Measurements from ENCODE around the gene MUC12. TPM values are rescaled to one million over a fixed set of nuclear protein-coding genes. Genes with fewer than 3 reads are reported as not detected.
"Not testable (repeated sequence)": the region's sequence is repeated elsewhere in the genome, so short reads cannot be mapped to it uniquely, and the experiment has no call there.

The MUC12 gene
- 10 to 100 TPM in 1 of 4 donors, under 1 TPM in 1, not detected in 2; 0.54 to 15.1 TPM for total RNA-seq

GRCh38 chr7:100969066-100969615, at the start of gene MUC12:
Gene MUC12, plus strand, starts transcription at chr7:100969565. Its CDS starts 58 bp downstream, at chr7:100969623.
- ATAC-seq: no peak
- no peak within 1 kb of the TSS for H3K4me3 ChIP-seq
- H3K27ac ChIP-seq: no peak within 1 kb of the TSS
- no peak for TF ChIP-seq POLR2AphosphoS5 (IDR thresholded peaks at IDR 0.05)
- TF ChIP-seq POLR2A (IDR thresholded peaks at IDR 0.05): no peak
- TF ChIP-seq EP300 (IDR thresholded peaks at IDR 0.05): no peak
- TF ChIP-seq CTCF (IDR thresholded peaks at IDR 0.05): no peak
- peaks cover 0 to 19% (median 11%) of the 10 kb centered on the region in 3 donors for H3K4me1 ChIP-seq
- H3K36me3 ChIP-seq: no peaks in the 10 kb centered on the region
- WGBS, 2 donors (ENCODE audit: low coverage in 1 of 2): 4 to 47% methylated on average over 5 to 9 of the region's 12 CpGs
- H3K27me3 ChIP-seq: peaks cover 80% of the 10 kb centered on the region
- H3K9me3 ChIP-seq: no peaks in the 10 kb centered on the region

- not testable (repeated sequence) for H3K4me1 ChIP-seq, H3K4me3 ChIP-seq, H3K36me3 ChIP-seq, H3K9me3 ChIP-seq, ATAC-seq, H3K27ac ChIP-seq
- H3K27me3 ChIP-seq: peaks cover 23% of the 10 kb centered on the region
- WGBS, 2 donors (ENCODE audit: low coverage in 1 of 2): 48 to 79% methylated on average over 2 to 9 of the region's 9 CpGs
These were observed 49.5 kb upstream of the MUC12 start for GRCh38 chr7:100919779-100920437.

GRCh38 chr7:100921039-100921438, 48.3 kb upstream of the MUC12 start:
- TF ChIP-seq EP300 (IDR thresholded peaks at IDR 0.05) (no peak), POLR2A (IDR thresholded peaks at IDR 0.05) (no peak), CTCF (IDR thresholded peaks at IDR 0.05) (no peak), POLR2AphosphoS5 (IDR thresholded peaks at IDR 0.05) (no peak)
- Histone ChIP-seq H3K27me3 (peaks cover 14% of the 10 kb centered on the region), H3K36me3 (no peaks in the 10 kb centered on the region), H3K27ac (no peak overlapping the region), H3K9me3 (no peaks in the 10 kb centered on the region), H3K4me1 (peaks cover 0 to 5% (median 0%) of the 10 kb centered on the region in 3 donors), H3K4me3 (no peak overlapping the region)
- ATAC-seq: no peak

- WGBS, 2 donors (ENCODE audit: low coverage in 1 of 2): 40 to 42% methylated on average over 1 to 4 of the region's 4 CpGs
- not testable (repeated sequence) for H3K4me1 ChIP-seq, ATAC-seq, H3K27me3 ChIP-seq, H3K36me3 ChIP-seq, H3K4me3 ChIP-seq, H3K27ac ChIP-seq, H3K9me3 ChIP-seq
These were observed 45.7 kb upstream of the MUC12 start for GRCh38 chr7:100923616-100924015.

GRCh38 chr7:100929808-100930174, 39.6 kb upstream of the MUC12 start:
- H3K36me3 ChIP-seq: no peaks in the 10 kb centered on the region
- TF ChIP-seq POLR2A (IDR thresholded peaks at IDR 0.05) (no peak), EP300 (IDR thresholded peaks at IDR 0.05) (no peak), POLR2AphosphoS5 (IDR thresholded peaks at IDR 0.05) (no peak), CTCF (IDR thresholded peaks at IDR 0.05) (no peak)
- peaks cover 0 to 17% (median 0%) of the 10 kb centered on the region in 3 donors for H3K9me3 ChIP-seq
- peaks cover 23% of the 10 kb centered on the region for H3K27me3 ChIP-seq
- no peaks in the 10 kb centered on the region for H3K4me1 ChIP-seq
- 80 to 93% methylated on average over 1 of the region's 1 CpG for WGBS, 2 donors (ENCODE audit: low coverage in 1 of 2)
- H3K27ac ChIP-seq: no peak overlapping the region
- no peak for ATAC-seq
- no peak overlapping the region for H3K4me3 ChIP-seq

GRCh38 chr7:100933734-100934133, 35.6 kb upstream of the MUC12 start:
- Histone ChIP-seq H3K27me3 (peaks cover 37% of the 10 kb centered on the region), H3K9me3 (peaks cover 0 to 17% (median 0%) of the 10 kb centered on the region in 3 donors), H3K27ac (no peak overlapping the region), H3K4me1 (no peaks in the 10 kb centered on the region), H3K4me3 (no peak overlapping the region), H3K36me3 (no peaks in the 10 kb centered on the region)
- ATAC-seq: no peak
- WGBS, 2 donors (ENCODE audit: low coverage in 1 of 2): no CpG with 5 or more reads among the region's 4 CpGs
- TF ChIP-seq POLR2A (IDR thresholded peaks at IDR 0.05): no peak
- TF ChIP-seq EP300 (IDR thresholded peaks at IDR 0.05): no peak
- no peak for TF ChIP-seq POLR2AphosphoS5 (IDR thresholded peaks at IDR 0.05)

- 20 to 86% methylated on average over 1 of the region's 2 CpGs for WGBS, 2 donors (ENCODE audit: low coverage in 1 of 2)
- H3K4me3 ChIP-seq, H3K4me1 ChIP-seq, ATAC-seq, H3K27ac ChIP-seq, H3K36me3 ChIP-seq: not testable (repeated sequence)
- Histone ChIP-seq H3K27me3 (peaks cover 30% of the 10 kb centered on the region), H3K9me3 (peaks cover 0 to 17% (median 0%) of the 10 kb centered on the region in 3 donors)
These were observed 34.0 kb upstream of the MUC12 start for GRCh38 chr7:100935381-100935780.

GRCh38 chr7:100936167-100936566, 33.2 kb upstream of the MUC12 start:
- ATAC-seq, H3K4me1 ChIP-seq, H3K27ac ChIP-seq, H3K4me3 ChIP-seq, H3K36me3 ChIP-seq: not testable (repeated sequence)
- H3K27me3 ChIP-seq: peaks cover 37% of the 10 kb centered on the region
- peaks cover 0 to 23% (median 0%) of the 10 kb centered on the region in 3 donors for H3K9me3 ChIP-seq
- WGBS, 2 donors (ENCODE audit: low coverage in 1 of 2): 82 to 92% methylated on average over 2 of the region's 7 CpGs

Data from gastroesophageal sphincter (tissue), 4 donors.